Myocyte (in vitro differentiated cells): ENCODE data around the gene TXNRD1. TPM values are rescaled to one million over a fixed set of nuclear protein-coding genes. Genes with fewer than 3 reads are reported as not detected.
A peak's percentile ranks its signal among the peaks of the same experiment; 100 is the strongest.
"Not testable (repeated sequence)": the region's sequence is repeated elsewhere in the genome, so short reads cannot be mapped to it uniquely, and the experiment has no call there.

ENCODE experiments used
- DNase-seq: peaks from one replicate; pipeline ENCODE4 v3.0.0-alpha.2; 2012; ENCODE audit warnings: low read depth
- total RNA-seq: library from RNA; depleted of rRNA; stranded (reverse); fragments of >200 nt; gene quantifications from 2 replicates; pipeline ENCODE4 v1.2.3, GENCODE V29; 2014

TXNRD1 gene
- total RNA-seq, 1 donor from 2014 or later: 185 TPM

- DNase-seq: no peak
Measured at GRCh38 chr12:104360983-104361707, 145.6 kb downstream of the TXNRD1 start.

- DNase-seq: no peak
Measured at GRCh38 chr12:104365921-104366410, 150.4 kb downstream of the TXNRD1 start.

GRCh38 chr12:104369708-104370107 is 154.1 kb downstream of the TXNRD1 start:
- no peak for DNase-seq

- DNase-seq: peak; percentile 49
Measured at GRCh38 chr12:104371043-104371870, 155.7 kb downstream of the TXNRD1 start.

- no peak for DNase-seq
Measured at GRCh38 chr12:104372061-104372720, 156.6 kb downstream of the TXNRD1 start.

GRCh38 chr12:104372721-104373335 is 157.2 kb downstream of the TXNRD1 start:
- no peak for DNase-seq

GRCh38 chr12:104374071-104374470 is 158.5 kb downstream of the TXNRD1 start:
- no peak for DNase-seq

GRCh38 chr12:104374806-104375205 is 159.2 kb downstream of the TXNRD1 start:
- DNase-seq: no peak

GRCh38 chr12:104375775-104376174 is 160.2 kb downstream of the TXNRD1 start:
- DNase-seq: no peak

- DNase-seq: no peak
Measured at GRCh38 chr12:104376650-104377513, 161.3 kb downstream of the TXNRD1 start.

GRCh38 chr12:104377514-104377812 is 161.9 kb downstream of the TXNRD1 start:
- DNase-seq: no peak

- DNase-seq: no peak
Measured at GRCh38 chr12:104378427-104378826, 162.8 kb downstream of the TXNRD1 start.

GRCh38 chr12:104381341-104381730 is 165.8 kb downstream of the TXNRD1 start:
- no peak for DNase-seq

GRCh38 chr12:104381731-104382480 is 166.3 kb downstream of the TXNRD1 start:
- peak; percentile 80 for DNase-seq

- no peak for DNase-seq
Measured at GRCh38 chr12:104384141-104384880, 168.7 kb downstream of the TXNRD1 start.

GRCh38 chr12:104385510-104385909 is 169.9 kb downstream of the TXNRD1 start:
- no peak for DNase-seq

GRCh38 chr12:104386461-104386860 is 170.9 kb downstream of the TXNRD1 start:
- DNase-seq: no peak

- no peak for DNase-seq
Measured at GRCh38 chr12:104387190-104387589, 171.6 kb downstream of the TXNRD1 start.

- not testable (repeated sequence) for DNase-seq
Measured at GRCh38 chr12:104394086-104394485, 178.5 kb downstream of the TXNRD1 start.
